Neural progenitor cell (in vitro differentiated cells): ENCODE data around the gene PGP. TPM values are rescaled to one million over a fixed set of nuclear protein-coding genes. Genes with fewer than 3 reads are reported as not detected.

Experiments
- DNase-seq: peaks from one replicate; pipeline ENCODE4 v3.0.0-alpha.2; 2016; ENCODE audit warnings: low spot score
- H2AFZ ChIP-seq: fragments of 200-600 bp; sonication (generic); replicated peaks from 2 replicates; pipeline ENCODE4 v1.6.1; 2016; ENCODE audit warnings: antibody characterized with exemption
- H3F3A ChIP-seq: fragments of 200-600 bp; sonication (generic); 2 replicates; pipeline ENCODE4 v1.6.1; 2016; ENCODE audit warnings: antibody characterized with exemption, low read depth
- H3K27ac ChIP-seq: fragments of 200-600 bp; sonication (generic); 2 replicates; pipeline ENCODE4 v1.5.1; 2016; ENCODE audit warnings: mild to moderate bottlenecking
- H3K27me3 ChIP-seq: fragments of 200-600 bp; sonication (generic); 2 replicates; pipeline ENCODE4 v1.6.1; 2016; ENCODE audit warnings: mild to moderate bottlenecking, moderate library complexity
- H3K36me3 ChIP-seq: fragments of 200-600 bp; sonication (generic); 2 replicates; pipeline ENCODE4 v1.5.1; 2016
- H3K4me1 ChIP-seq: fragments of 200-600 bp; sonication (generic); 2 replicates; pipeline ENCODE4 v1.6.1; 2016; ENCODE audit warnings: mixed run types
- H3K4me2 ChIP-seq: fragments of 200-600 bp; sonication (generic); 2 replicates; pipeline ENCODE4 v1.6.1; 2016
- H3K4me3 ChIP-seq: fragments of 200-600 bp; sonication (generic); 2 replicates; pipeline ENCODE4 v1.5.1; 2016
- H3K79me2 ChIP-seq: fragments of 200-600 bp; sonication (generic); 2 replicates; pipeline ENCODE4 v1.6.1; 2016; ENCODE audit warnings: low read depth
- H3K9ac ChIP-seq: fragments of 200-600 bp; sonication (generic); 2 replicates; pipeline ENCODE4 v1.6.1; 2016
- H3K9me3 ChIP-seq: fragments of 200-600 bp; sonication (generic); 2 replicates; pipeline ENCODE4 v1.5.1; 2016; ENCODE audit warnings: low read depth
- H4K20me1 ChIP-seq: fragments of 200-600 bp; sonication (generic); 2 replicates; pipeline ENCODE4 v1.6.1; 2016; ENCODE audit warnings: low read depth
- H3K27ac Mint-ChIP-seq: 3 replicates; pipeline ENCODE4 v1.8.0; 2021; ENCODE audit warnings: mixed read lengths
- H3K27me3 Mint-ChIP-seq: 2 replicates; pipeline ENCODE4 v1.8.0; 2022; ENCODE audit warnings: low read depth, mild to moderate bottlenecking, inconsistent platforms, moderate library complexity, mixed read lengths; ENCODE audit not compliant: insufficient read depth
- H3K36me3 Mint-ChIP-seq: 3 replicates; pipeline ENCODE4 v1.8.0; 2021; ENCODE audit warnings: mixed read lengths
- H3K4me1 Mint-ChIP-seq: 3 replicates; pipeline ENCODE4 v1.8.0; 2021; ENCODE audit warnings: mixed read lengths
- H3K4me3 Mint-ChIP-seq: 3 replicates; pipeline ENCODE4 v1.8.0; 2021; ENCODE audit warnings: mild to moderate bottlenecking, moderate library complexity, mixed read lengths
- H3K9me3 Mint-ChIP-seq: 3 replicates; pipeline ENCODE4 v1.8.0; 2020; ENCODE audit warnings: mixed read lengths
- EZH2 ChIP-seq: fragments of 200-600 bp; sonication (generic); IDR thresholded peaks from 2 replicates; pipeline ENCODE4 v1.6.1; 2017; ENCODE audit warnings: antibody characterized with exemption, mild to moderate bottlenecking, moderate library complexity
- EZH2phosphoT487 ChIP-seq: fragments of 200-600 bp; sonication (generic); IDR thresholded peaks from 2 replicates; pipeline ENCODE4 v1.6.1; 2017; ENCODE audit warnings: antibody characterized with exemption
- total RNA-seq: library from RNA; depleted of rRNA; stranded (reverse); fragments of >200 nt; gene quantifications from 2 replicates; pipeline ENCODE4 v1.2.3, GENCODE V29; 2015; ENCODE audit warnings: low replicate concordance
- TF ChIP-seq, protein P1 (sequence below): fragments of 200-600 bp; sonication (generic); IDR thresholded peaks from 2 replicates; pipeline ENCODE4 v1.5.1; 2017; ENCODE audit warnings: antibody characterized with exemption, mild to moderate bottlenecking

The PGP gene
- total RNA-seq, 1 donor from 2014 or later: 13.3 TPM

DNA sequence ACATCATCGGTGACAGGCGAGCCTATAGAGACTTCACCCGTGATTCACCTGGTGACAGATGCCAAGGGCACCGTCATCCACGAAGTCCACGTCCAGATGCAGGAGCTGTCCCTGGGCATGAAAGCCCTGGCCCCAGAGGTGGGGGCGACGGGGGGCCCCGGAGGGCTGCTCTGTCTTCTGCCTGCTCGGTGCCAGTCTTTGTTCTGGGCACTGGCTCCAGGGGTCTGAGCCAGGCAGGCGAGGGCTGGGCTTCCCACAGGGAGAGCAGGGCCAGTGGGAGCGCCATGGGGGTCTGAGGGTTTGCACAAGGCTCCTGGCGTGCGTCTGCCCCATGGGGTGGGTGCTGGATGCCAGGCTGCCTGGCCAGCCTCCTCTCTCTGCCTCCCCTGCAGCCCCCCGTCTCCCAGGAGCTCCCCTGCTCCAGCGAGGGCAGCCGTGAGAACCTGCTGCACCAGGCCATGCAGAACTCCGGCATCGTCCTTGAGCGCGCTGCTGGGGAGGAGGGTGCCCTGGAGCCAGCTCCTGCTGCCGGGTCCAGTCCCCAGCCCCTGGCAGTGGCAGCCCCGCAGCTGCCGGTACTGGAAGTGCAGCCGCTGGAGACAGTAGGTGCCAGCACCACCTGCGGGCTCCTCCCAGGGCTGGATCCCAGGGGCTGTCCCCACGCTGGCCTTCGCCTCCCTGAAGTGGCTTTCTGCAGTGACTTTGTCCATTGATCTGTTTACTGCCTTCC, 18.6 kb upstream of the PGP start:
- Mint-ChIP-seq H3K27ac (no peak overlapping the region), H3K27me3 (peaks cover 7% of the 10 kb centered on the region), H3K9me3 (no peaks in the 10 kb centered on the region), H3K4me1 (no peaks in the 10 kb centered on the region), H3K4me3 (no peak overlapping the region), H3K36me3 (peaks cover 5% of the 10 kb centered on the region)
- no peak overlapping the region for H2AFZ ChIP-seq
- no peak overlapping the region for H3K4me2 ChIP-seq
- no peak overlapping the region for H3K4me3 ChIP-seq
- no peaks in the 10 kb centered on the region for H3K36me3 ChIP-seq
- TF ChIP-seq EZH2 (no peak), EZH2phosphoT487 (no peak)
- TF ChIP-seq, protein P1, sequence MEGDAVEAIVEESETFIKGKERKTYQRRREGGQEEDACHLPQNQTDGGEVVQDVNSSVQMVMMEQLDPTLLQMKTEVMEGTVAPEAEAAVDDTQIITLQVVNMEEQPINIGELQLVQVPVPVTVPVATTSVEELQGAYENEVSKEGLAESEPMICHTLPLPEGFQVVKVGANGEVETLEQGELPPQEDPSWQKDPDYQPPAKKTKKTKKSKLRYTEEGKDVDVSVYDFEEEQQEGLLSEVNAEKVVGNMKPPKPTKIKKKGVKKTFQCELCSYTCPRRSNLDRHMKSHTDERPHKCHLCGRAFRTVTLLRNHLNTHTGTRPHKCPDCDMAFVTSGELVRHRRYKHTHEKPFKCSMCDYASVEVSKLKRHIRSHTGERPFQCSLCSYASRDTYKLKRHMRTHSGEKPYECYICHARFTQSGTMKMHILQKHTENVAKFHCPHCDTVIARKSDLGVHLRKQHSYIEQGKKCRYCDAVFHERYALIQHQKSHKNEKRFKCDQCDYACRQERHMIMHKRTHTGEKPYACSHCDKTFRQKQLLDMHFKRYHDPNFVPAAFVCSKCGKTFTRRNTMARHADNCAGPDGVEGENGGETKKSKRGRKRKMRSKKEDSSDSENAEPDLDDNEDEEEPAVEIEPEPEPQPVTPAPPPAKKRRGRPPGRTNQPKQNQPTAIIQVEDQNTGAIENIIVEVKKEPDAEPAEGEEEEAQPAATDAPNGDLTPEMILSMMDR: no peak
- no peaks in the 10 kb centered on the region for H3K79me2 ChIP-seq
- DNase-seq: no peak
- peaks cover 24% of the 10 kb centered on the region for H3F3A ChIP-seq
- peaks cover 20% of the 10 kb centered on the region for H3K4me1 ChIP-seq
- peaks cover 28% of the 10 kb centered on the region for H3K27me3 ChIP-seq
- peaks cover 35% of the 10 kb centered on the region for H4K20me1 ChIP-seq
- no peak overlapping the region for H3K27ac ChIP-seq
- H3K9me3 ChIP-seq: no peaks in the 10 kb centered on the region
- H3K9ac ChIP-seq: no peak overlapping the region

DNA sequence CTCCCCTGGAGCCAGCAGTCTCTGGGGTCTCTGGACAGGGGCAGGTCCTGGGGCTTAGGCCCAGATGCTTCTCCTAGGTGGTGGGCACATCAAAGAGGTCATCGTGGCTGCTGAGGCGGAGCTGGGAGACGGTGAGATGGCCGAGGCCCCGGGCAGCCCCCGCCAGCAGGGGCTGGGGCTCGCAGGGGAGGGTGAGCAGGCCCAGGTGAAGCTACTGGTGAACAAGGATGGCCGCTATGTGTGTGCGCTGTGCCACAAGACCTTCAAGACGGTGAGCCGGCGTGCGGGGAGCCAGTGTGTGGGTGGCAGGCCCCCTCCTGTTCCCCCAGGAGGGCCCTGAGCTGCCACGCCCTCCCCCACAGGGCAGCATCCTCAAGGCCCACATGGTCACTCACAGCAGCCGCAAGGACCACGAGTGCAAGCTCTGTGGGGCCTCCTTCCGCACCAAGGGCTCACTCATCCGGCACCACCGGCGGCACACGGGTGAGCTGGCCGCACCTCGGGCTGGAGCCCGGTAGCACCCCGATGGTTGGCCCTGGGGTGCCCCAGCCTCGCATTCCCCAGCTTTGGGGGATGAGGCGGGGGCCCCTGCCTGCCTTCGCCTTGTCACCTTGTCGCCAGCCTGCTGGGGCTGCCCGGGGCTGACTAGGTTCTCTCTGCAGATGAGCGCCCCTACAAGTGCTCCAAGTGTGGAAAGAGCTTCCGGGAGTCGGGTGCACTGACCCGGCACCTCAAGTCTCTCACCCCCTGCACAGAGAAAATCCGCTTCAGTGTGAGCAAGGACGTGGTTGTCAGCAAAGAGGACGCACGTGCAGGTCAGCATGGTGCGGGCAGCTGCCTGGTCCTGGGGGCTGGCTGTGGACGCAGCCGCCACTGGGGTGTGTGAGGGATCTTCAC, 17.7 kb upstream of the PGP start:
- Histone ChIP-seq H3K9me3 (no peaks in the 10 kb centered on the region), H3K4me3 (no peak overlapping the region), H3K27ac (no peak overlapping the region), H3K79me2 (peaks cover 4% of the 10 kb centered on the region), H3K9ac (no peak overlapping the region), H3K4me1 (peaks cover 14% of the 10 kb centered on the region), H3K36me3 (no peaks in the 10 kb centered on the region), H4K20me1 (peaks cover 26% of the 10 kb centered on the region), H3F3A (peaks cover 18% of the 10 kb centered on the region), H2AFZ (no peak overlapping the region), H3K4me2 (no peak overlapping the region), H3K27me3 (peaks cover 19% of the 10 kb centered on the region)
- H3K27ac Mint-ChIP-seq: no peak overlapping the region
- peaks cover 5% of the 10 kb centered on the region for H3K36me3 Mint-ChIP-seq
- DNase-seq: no peak
- no peak for TF ChIP-seq EZH2phosphoT487
- TF ChIP-seq EZH2: no peak
- TF ChIP-seq, protein P1: no peak
- H3K4me1 Mint-ChIP-seq: no peaks in the 10 kb centered on the region
- H3K4me3 Mint-ChIP-seq: no peak overlapping the region
- H3K27me3 Mint-ChIP-seq: peaks cover 5% of the 10 kb centered on the region
- no peaks in the 10 kb centered on the region for H3K9me3 Mint-ChIP-seq

DNA sequence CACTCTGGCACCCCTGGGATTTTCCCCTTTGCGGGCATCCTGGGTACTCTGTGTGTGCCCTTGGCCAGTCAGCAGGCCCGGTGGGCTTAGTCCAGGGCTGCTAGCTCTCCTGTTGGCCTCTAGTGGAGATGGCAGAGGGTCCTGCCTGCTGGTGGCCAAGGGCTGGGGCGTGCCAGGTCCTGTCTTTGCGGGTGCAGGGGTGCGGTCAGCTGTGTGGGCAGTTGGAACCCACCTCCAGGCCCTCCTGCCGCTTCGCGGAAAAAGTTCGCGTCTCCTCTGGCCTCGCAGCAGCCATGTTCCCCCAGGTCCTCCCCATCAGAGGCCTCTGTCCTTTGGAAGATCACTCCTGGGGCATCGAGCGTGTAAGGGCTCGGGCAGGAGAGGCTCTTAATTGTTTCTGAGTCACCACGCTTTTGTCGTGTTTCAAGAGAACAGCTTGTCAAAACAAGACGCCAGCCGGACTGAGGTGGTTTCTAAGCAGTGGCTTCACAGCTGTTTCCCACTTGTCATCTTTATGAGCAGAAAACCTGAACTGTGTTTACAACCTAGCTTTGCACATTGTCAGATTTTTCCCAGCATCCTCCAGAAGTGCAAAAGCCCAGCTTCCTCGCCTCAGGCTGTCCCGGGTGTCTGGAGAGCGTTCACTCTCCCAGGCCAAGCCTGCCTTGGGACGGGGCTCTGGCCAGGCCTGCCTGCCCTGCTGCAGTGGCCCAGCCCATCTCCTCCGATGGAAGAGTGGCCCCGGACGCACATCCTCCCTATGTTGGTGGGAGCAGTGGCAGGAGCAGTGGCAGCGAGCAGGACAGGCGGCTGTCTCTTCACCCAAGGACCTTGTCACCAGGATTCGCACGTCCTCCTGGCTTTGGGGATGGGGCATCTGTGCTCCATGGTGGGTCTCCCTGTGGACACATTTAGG, 16.6 kb upstream of the PGP start:
- Histone ChIP-seq H3K9ac (no peak overlapping the region), H3K79me2 (peaks cover 15% of the 10 kb centered on the region), H3K36me3 (no peaks in the 10 kb centered on the region), H3K4me3 (no peak overlapping the region), H3K27me3 (peaks cover 8% of the 10 kb centered on the region), H3F3A (peaks cover 7% of the 10 kb centered on the region), H3K4me1 (peaks cover 3% of the 10 kb centered on the region), H4K20me1 (peaks cover 26% of the 10 kb centered on the region), H3K27ac (no peak overlapping the region), H3K4me2 (no peak overlapping the region), H3K9me3 (no peaks in the 10 kb centered on the region), H2AFZ (no peak overlapping the region)
- H3K4me3 Mint-ChIP-seq: no peak overlapping the region
- peaks cover 6% of the 10 kb centered on the region for H3K27me3 Mint-ChIP-seq
- H3K4me1 Mint-ChIP-seq: no peaks in the 10 kb centered on the region
- H3K9me3 Mint-ChIP-seq: no peaks in the 10 kb centered on the region
- peaks cover 5% of the 10 kb centered on the region for H3K36me3 Mint-ChIP-seq
- H3K27ac Mint-ChIP-seq: no peak overlapping the region
- no peak for TF ChIP-seq EZH2
- TF ChIP-seq EZH2phosphoT487: no peak
- TF ChIP-seq, protein P1: no peak
- DNase-seq: no peak
